GM19023 (cell line): ENCODE results near the gene TLE2.
"Not testable (repeated sequence)": the region's sequence is repeated elsewhere in the genome, so short reads cannot be mapped to it uniquely, and the experiment has no call there.

ENCODE experiments used
- ATAC-seq: cut with Tn5 transposase; IDR thresholded peaks from one replicate; pipeline ENCODE4 v1.9.1; 2021; ENCODE audit warnings: mild to moderate bottlenecking, moderate library complexity; ENCODE audit not compliant: unreplicated experiment

The TLE2 gene

GRCh38 chr19:3056417-3057088 is 27.5 kb upstream of the TLE2 start:
- no peak for ATAC-seq

- no peak for ATAC-seq
These were observed 26.8 kb upstream of the TLE2 start for GRCh38 chr19:3055741-3056416.

- no peak for ATAC-seq
These were observed 26.1 kb upstream of the TLE2 start for GRCh38 chr19:3054972-3055740.

- ATAC-seq, result no peak
These were observed 25.3 kb upstream of the TLE2 start for GRCh38 chr19:3054265-3054971.

GRCh38 chr19:3053780-3054179 is 24.7 kb upstream of the TLE2 start:
- no peak for ATAC-seq

GRCh38 chr19:3053218-3053621 is 24.1 kb upstream of the TLE2 start:
- ATAC-seq, result no peak

- ATAC-seq, result not testable (repeated sequence)
These were observed 20.9 kb upstream of the TLE2 start for GRCh38 chr19:3050016-3050415.

- no peak for ATAC-seq
These were observed 20.0 kb upstream of the TLE2 start for GRCh38 chr19:3049089-3049488.

- no peak for ATAC-seq
These were observed 19.1 kb upstream of the TLE2 start for GRCh38 chr19:3048190-3048533.

GRCh38 chr19:3047496-3048189 is 18.6 kb upstream of the TLE2 start:
- ATAC-seq, result no peak

- no peak for ATAC-seq
These were observed 17.8 kb upstream of the TLE2 start for GRCh38 chr19:3046698-3047495.

GRCh38 chr19:3045885-3046697 is 17.0 kb upstream of the TLE2 start:
- no peak for ATAC-seq

GRCh38 chr19:3045191-3045590 is 16.1 kb upstream of the TLE2 start:
- no peak for ATAC-seq

- no peak for ATAC-seq
These were observed 13.7 kb upstream of the TLE2 start for GRCh38 chr19:3042621-3043267.

- no peak for ATAC-seq
These were observed 12.9 kb upstream of the TLE2 start for GRCh38 chr19:3041761-3042620.

GRCh38 chr19:3041327-3041726 is 12.2 kb upstream of the TLE2 start:
- no peak for ATAC-seq

- ATAC-seq, result no peak
These were observed 10.6 kb upstream of the TLE2 start for GRCh38 chr19:3039641-3040077.

- no peak for ATAC-seq
These were observed 10.0 kb upstream of the TLE2 start for GRCh38 chr19:3039125-3039524.
